ENCODE results near the gene ZNF791. TPM values are rescaled to one million over a fixed set of nuclear protein-coding genes. Genes with fewer than 3 reads are reported as not detected.
"Not testable (repeated sequence)": the region's sequence is repeated elsewhere in the genome, so short reads cannot be mapped to it uniquely, and the experiment has no call there.

ZNF791 gene
- total RNA-seq, 1 donor from 2014 or later: 13.6 TPM

GRCh38 chr19:12628040-12629022 lies 17.6 kb downstream of the ZNF791 start:
- DNase-seq (ENCODE audit: low read depth): no peak

DNA sequence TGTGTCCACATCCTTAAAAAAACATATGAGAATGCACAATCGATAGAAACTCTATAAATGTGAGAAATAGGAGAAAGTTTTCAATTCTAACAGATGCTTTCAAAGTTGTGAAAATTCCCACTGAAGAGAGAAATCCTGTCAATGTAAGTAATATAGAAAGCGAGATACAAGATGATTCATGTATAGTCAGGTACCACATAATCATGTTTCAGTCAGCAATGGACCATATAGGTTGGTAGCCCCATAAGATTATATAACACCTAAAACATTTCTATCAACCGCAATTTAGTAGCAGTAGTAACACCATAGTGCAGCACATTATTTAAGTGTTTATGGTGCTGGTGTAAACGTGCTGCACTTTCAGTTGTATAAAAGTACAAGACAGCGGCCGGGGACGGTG lies 18.5 kb downstream of the ZNF791 start:
- DNase-seq (ENCODE audit: low read depth): no peak

DNA sequence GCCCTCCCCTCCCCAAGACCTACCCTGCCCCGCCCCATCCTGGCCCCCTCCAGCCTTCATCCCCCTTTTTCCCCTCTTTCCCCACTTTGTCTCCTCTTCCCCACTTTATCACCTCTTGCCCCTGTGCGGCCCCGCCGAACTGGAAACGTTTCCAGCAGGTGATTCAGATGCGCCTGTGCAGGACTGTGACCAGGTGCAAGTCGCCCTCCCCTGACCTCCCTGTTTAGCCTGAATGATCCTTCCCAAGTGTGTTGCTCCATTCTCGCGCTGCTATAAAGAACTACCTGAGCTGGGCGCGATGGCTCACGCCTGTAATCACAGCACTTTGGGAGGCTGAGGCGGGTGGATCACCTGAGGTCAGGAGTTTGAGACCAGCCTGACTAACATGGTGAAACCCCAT lies 25.9 kb downstream of the ZNF791 start:
- DNase-seq (ENCODE audit: low read depth): no peak

DNA sequence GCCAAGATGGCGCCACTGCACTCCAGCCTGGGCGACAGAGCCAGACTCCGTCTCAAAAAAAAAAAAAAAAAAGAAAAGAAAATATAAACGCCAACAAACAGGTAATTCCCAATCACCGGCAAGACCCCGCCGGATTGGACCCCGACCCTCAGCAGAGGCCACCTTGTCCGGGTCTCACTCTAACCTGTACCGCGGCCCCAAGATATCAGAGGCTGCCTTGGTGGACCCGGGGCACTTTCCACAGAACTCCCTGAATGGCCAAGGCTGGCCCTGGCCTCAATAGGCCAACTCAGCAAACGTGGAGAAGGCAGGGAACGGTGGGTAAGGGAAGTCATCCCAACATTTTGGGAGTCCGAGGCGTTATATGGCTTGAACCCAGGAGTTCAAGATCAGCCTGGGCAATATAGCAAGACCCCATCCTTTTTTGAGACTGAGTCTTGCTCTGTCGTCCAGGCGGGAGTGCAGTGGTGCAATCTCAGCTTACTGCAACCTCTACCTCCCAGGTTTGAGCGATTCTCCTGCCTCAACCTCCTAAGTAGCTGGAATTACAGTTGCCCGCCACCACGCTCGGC lies 28.0 kb downstream of the ZNF791 start:
- DNase-seq (ENCODE audit: low read depth): no peak

GRCh38 chr19:12639901-12640613 lies 29.3 kb downstream of the ZNF791 start:
- DNase-seq (ENCODE audit: low read depth): peak; percentile 66

DNA sequence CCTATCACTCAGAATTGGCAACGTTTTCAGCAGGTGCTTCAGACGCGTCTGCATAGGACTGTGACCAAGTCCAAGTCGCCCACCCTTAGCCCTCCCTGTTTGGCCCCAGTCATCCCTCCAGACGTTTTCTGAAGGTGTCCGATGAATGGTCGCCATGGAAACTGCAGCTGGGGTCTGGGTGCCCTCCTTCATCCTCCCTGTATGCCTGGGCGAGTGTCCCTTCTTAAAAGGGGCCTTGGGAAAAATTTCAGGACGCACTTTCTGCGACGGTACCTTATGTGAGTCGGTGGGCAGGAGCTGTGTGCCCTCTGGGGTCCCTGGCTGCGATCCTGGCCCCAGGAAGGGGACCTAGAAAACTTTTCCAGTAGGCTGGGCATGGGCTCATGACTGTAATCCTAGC lies 30.7 kb downstream of the ZNF791 start:
- no peak for DNase-seq (ENCODE audit: low read depth)

DNA sequence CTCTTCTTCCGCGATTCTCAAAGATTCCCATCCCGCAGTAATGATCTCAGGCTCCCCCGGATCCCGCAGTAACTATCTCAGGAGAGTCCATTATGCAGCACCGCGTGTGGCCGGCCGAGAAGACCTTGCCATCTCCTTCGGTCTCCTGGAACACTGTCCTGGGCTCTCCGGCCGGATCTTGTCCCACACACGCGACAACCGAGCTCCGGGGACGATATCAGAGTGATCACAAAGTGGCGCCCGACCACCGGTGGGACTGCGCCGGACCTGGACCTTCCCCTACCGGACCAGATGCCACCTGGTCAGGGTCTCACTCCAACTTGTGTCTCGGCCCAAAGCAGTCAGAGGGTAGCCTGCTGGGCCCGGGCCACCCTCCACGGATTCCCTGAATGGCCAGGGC lies 31.8 kb downstream of the ZNF791 start:
- no peak for DNase-seq (ENCODE audit: low read depth)

GRCh38 chr19:12643716-12644115 lies 33.0 kb downstream of the ZNF791 start:
- not testable (repeated sequence) for DNase-seq (ENCODE audit: low read depth)

- no peak for DNase-seq (ENCODE audit: low read depth)
Measured at GRCh38 chr19:12646551-12646950, 35.8 kb downstream of the ZNF791 start.

DNA sequence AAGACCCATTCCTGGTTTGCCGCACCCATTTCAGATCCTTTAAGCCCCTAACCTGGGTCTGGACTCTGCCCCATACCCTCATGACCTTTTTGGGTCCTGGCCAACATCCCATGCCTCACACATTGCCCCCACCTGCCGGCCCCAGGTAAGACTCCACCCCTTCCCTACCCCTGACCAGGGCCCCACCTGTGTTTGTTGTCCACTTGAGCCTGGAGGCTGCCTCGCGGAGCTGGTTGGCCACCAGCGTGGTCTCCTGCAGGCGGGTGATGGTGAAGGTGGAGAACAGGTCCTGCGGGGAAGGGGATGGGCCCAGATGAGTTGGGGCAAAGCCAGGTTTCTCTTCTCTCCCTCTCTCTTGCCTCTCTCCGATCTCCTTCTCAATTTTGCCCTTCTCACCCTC lies 36.3 kb downstream of the ZNF791 start:
- no peak for DNase-seq (ENCODE audit: low read depth)

GRCh38 chr19:12647490-12648071 lies 36.9 kb downstream of the ZNF791 start:
- DNase-seq (ENCODE audit: low read depth): no peak

DNA sequence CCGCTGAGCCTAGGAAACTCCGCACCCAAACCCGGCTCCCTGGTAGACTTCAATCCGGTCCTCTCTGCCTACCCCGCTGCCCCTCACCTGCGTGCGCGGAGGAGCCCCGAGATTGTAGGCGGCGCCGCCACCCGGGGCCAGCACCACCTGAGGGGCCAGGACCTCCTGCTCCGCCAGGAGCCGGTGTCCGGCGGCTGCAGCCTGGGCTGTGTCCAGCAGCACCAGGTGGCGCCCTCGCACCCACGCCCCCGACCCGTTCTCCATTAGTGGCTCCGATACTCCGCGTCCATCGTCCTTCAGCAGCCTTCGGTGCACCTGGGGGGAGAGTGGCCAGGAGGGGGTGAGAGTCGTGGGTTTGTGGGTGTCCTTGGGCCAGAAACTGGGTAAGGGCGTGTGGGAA lies 37.4 kb downstream of the ZNF791 start:
- DNase-seq (ENCODE audit: low read depth): no peak

- DNase-seq (ENCODE audit: low read depth): no peak
Measured at GRCh38 chr19:12649941-12650340, 39.2 kb downstream of the ZNF791 start.

GRCh38 chr19:12652219-12652618 lies 41.5 kb downstream of the ZNF791 start:
- no peak for DNase-seq (ENCODE audit: low read depth)

- no peak for DNase-seq (ENCODE audit: low read depth)
Measured at GRCh38 chr19:12655546-12655945, 44.8 kb downstream of the ZNF791 start.

DNA sequence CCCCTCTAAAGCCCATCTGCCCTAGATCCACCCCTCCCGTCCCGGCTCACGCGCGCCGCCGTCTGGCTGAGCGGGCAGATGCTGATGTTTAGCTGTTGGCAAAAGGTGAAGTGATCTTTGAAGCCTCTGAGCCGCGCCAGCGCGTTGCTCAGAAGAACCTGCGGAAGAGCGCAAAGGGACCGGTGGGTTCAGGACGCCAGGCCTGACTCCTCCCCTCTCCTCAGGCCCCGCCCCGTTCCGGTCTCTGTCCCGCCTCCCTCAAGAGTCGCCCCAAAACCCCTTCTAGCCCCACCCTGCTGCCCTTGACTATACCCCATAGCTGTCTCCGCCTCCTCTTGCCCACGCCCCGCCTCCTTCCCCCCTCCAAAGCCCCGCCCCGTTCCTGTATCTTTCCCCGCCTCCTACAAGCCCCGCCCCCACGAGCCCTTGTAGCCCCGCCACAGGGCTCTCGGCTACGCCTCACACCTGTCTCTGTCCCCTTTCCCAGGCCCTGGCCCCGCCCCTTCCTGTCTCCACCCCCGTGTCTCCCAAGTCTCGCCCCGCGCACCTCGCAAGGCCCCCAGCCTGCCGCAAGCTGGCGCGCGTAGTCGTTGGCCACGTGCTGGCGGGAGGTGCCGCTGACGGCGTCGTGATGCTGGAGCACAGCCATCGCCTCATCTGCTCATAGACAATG lies 46.3 kb downstream of the ZNF791 start:
- no peak for DNase-seq (ENCODE audit: low read depth)

GRCh38 chr19:12657966-12658365 lies 47.2 kb downstream of the ZNF791 start:
- DNase-seq (ENCODE audit: low read depth): no peak

DNA sequence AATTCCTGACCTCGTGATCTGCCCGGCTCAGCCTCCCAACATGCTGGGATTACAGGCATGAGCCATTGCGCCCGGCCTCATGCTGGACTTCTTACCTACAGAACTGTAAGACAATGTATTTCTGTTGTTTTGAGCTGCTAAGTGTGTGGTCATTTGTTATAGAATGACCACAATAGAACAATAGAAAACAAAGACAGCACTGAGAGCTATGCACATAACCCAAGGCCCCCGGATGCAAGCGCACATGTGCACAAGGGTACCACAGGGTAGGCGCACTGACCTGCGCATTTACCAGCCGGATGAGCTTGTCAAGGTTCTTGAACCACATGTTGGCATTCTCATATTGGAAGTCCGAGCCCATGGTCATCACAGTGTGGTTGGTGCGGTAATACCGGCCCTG lies 50.3 kb downstream of the ZNF791 start:
- no peak for DNase-seq (ENCODE audit: low read depth)

GRCh38 chr19:12664406-12665280 lies 53.9 kb downstream of the ZNF791 start:
- no peak for DNase-seq (ENCODE audit: low read depth)

GRCh38 chr19:12665281-12665573 lies 54.5 kb downstream of the ZNF791 start:
- DNase-seq (ENCODE audit: low read depth): no peak

Measured in myocyte (in vitro differentiated cells).